ENCODE results near the gene DNPH1. TPM values are rescaled to one million over a fixed set of nuclear protein-coding genes. Genes with fewer than 3 reads are reported as not detected.

The DNPH1 gene
- total and polyA plus RNA-seq, 9 of the 15 experiments (the other 6 are each of a cell fraction or from before 2014, with no cell fraction given), result 7.3 to 300 (median 68.7) TPM

DNA sequence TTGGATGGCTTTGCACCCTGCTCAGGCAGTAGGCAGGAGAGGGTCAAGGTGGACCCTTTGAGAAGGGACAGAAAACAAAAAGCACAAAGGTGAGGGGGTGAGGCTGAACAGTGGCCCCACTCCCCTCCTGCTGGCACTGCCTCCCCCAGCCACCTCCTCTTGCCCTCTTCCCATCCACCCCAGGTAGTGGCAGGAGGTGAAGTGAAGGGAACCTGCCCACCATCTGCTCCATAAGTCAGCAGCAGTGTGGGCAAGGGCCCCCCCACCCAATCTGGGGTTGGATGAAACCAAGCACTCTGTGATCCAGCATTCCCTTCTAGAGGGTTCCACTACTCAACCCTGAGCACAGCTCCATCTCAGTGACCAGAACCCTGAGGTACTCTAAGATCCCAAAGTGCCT is 42.7 kb upstream of the DNPH1 start:
- H3K9me3 ChIP-seq (replicated peaks; ENCODE audit: control insufficient read depth, insufficient read depth, low read depth, low read length), result no peaks in the 10 kb centered on the region
- peaks cover 21 to 43% of the 10 kb centered on the region in 2 experiments for H3K27me3 ChIP-seq (ENCODE audit: control insufficient read depth in 2 of 2, insufficient read depth in 2 of 2, low read length in 2 of 2)
- ChIA-PET POLR2A (interaction anchor here (0.7 to 1.4 kb wide), 3 partner anchors 9 to 239 kb away, joined by 3 to 4 read pairs (median 3); no protein-coding TSS in a partner anchor), CTCF (ENCODE audit: low intra/inter-chr PET ratio) (interaction anchor here (0.6 kb wide), 2 partner anchors 100 to 263 kb away, joined by 3 to 4 read pairs; no protein-coding TSS in a partner anchor)
- no peak for FAIRE-seq
- no peaks in the 10 kb centered on the region for H3K36me3 ChIP-seq (ENCODE audit: control insufficient read depth, insufficient read depth, low read length)
- H3K4me2 ChIP-seq (ENCODE audit: insufficient read depth, low read length), result no peak overlapping the region
- no peak overlapping the region for H3K27ac ChIP-seq (ENCODE audit: extremely low read depth, low read depth, low read length)
- TF ChIP-seq CBX2 (IDR thresholded peaks at IDR 0.05; ENCODE audit: insufficient read depth, low read length, poor library complexity, severe bottlenecking) (no peak), ELF2 (CRISPR knock-in tag; IDR thresholded peaks at IDR 0.05) (no peak), ZBTB8A (IDR thresholded peaks at IDR 0.05; ENCODE audit: partially characterized antibody) (no peak), MEF2D (tag; conservative IDR thresholded peaks at IDR 0.05; ENCODE audit: low read depth) (no peak)
- no peak for ATAC-seq
- no peak for DNase-seq (ENCODE audit: extremely low read depth in 1 of 4, low spot score in 3 of 4)
- H3K9me1 ChIP-seq (ENCODE audit: control insufficient read depth, insufficient read depth, low read length), result no peaks in the 10 kb centered on the region
- BruUV-seq (replicated peaks), result no TSS peak
- 0 out of 2 replicates have a peak, but pooled peaks cover 6% of the 10 kb centered on the region for H4K20me1 ChIP-seq (replicated peaks; ENCODE audit: control insufficient read depth, insufficient read depth, low read length)
- H3K9ac ChIP-seq (ENCODE audit: insufficient read depth in 1 of 2, low read depth in 2 of 2, low read length in 2 of 2), result no peak overlapping the region
- intact Hi-C loops (cut with micrococcal nuclease) (no loop called here), in situ Hi-C loops (cut with MboI) (loop anchor here (5.0 kb wide), 1 partner anchor 60 kb away; no protein-coding TSS in a partner anchor)
- no peak overlapping the region for H2AFZ ChIP-seq (ENCODE audit: low read depth, low read length)
- H3K79me2 ChIP-seq (ENCODE audit: control insufficient read depth, insufficient read depth, low read length), result no peaks in the 10 kb centered on the region
- H3K4me3 ChIP-seq, result no peak overlapping the region
- H3K4me1 ChIP-seq (replicated peaks in 1 of 2; ENCODE audit: control insufficient read depth in 2 of 2, insufficient read depth in 2 of 2, low read length in 2 of 2), result peaks cover 27 to 54% of the 10 kb centered on the region in 2 experiments

DNA sequence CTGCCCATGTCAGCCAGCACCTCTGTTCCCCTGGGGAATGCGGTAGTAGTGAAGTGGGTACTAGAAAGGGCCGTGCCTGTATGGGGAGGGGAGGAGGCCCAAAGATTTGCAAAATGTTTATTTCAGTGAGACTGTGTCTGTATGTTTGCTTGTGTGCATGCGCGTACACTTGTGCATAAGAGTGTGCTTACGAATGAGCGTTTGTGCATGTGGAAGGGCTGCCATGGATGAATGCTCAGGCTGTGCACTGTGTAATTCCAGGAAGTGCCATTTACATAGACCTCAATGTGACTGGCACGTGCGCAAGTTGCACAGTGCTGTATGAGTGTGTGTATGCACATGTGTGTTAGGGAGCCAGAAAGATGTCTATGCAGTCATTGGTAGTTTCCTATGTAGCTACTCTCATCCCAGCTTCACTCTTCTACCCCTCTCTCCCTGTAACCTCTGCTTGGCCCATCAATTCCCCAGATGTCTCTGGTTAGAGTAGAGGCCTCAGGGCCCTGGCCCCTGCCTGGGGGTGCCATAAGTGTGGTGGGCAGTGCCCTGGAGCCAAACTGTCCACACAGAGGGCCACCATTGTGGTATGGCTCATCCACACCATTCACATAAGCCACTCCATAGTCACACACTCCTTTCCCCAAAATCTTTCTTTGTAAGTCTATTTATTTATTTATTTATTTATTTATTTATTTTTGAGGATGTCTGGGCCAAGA is 42.0 kb upstream of the DNPH1 start:
- BruUV-seq (replicated peaks), result no TSS peak
- Histone ChIP-seq H3K36me3 (ENCODE audit: control insufficient read depth, insufficient read depth, low read length) (no peaks in the 10 kb centered on the region), H3K9me1 (ENCODE audit: control insufficient read depth, insufficient read depth, low read length) (no peaks in the 10 kb centered on the region), H3K79me2 (ENCODE audit: control insufficient read depth, insufficient read depth, low read length) (no peaks in the 10 kb centered on the region), H3K9me3 (replicated peaks; ENCODE audit: control insufficient read depth, insufficient read depth, low read depth, low read length) (no peaks in the 10 kb centered on the region), H3K27ac (ENCODE audit: extremely low read depth, low read depth, low read length) (no peak overlapping the region), H3K27me3 (ENCODE audit: control insufficient read depth in 2 of 2, insufficient read depth in 2 of 2, low read length in 2 of 2) (peaks cover 15 to 36% of the 10 kb centered on the region in 2 experiments), H3K4me2 (ENCODE audit: insufficient read depth, low read length) (no peak overlapping the region), H3K4me1 (replicated peaks in 1 of 2; ENCODE audit: control insufficient read depth in 2 of 2, insufficient read depth in 2 of 2, low read length in 2 of 2) (peaks cover 28 to 50% of the 10 kb centered on the region in 2 experiments), H2AFZ (ENCODE audit: low read depth, low read length) (no peak overlapping the region), H4K20me1 (replicated peaks; ENCODE audit: control insufficient read depth, insufficient read depth, low read length) (0 out of 2 replicates have a peak, but pooled peaks cover 6% of the 10 kb centered on the region), H3K9ac (ENCODE audit: insufficient read depth in 1 of 2, low read depth in 2 of 2, low read length in 2 of 2) (no peak overlapping the region), H3K4me3 (no peak overlapping the region)
- no peak for DNase-seq (ENCODE audit: extremely low read depth in 1 of 4, low spot score in 3 of 4)
- ChIA-PET CTCF (ENCODE audit: low intra/inter-chr PET ratio) (interaction anchor here (0.6 kb wide), 1 partner anchor 99 kb away, joined by 3 read pairs; no protein-coding TSS in a partner anchor), POLR2A (interaction anchor here (0.6 to 1.4 kb wide), 3 partner anchors 8 to 254 kb away, joined by 3 to 4 read pairs (median 3); no protein-coding TSS in a partner anchor)
- intact Hi-C loops (cut with micrococcal nuclease), result no loop called here
- no peak for TF ChIP-seq SRSF1 (IDR thresholded peaks at IDR 0.05; ENCODE audit: low read depth, low read length)
- TF ChIP-seq ZSCAN29 (IDR thresholded peaks at IDR 0.05), result peak; percentile 48; the same call in 1 of the 2 replicates
- TF ChIP-seq PHF8 (IDR thresholded peaks at IDR 0.05; ENCODE audit: borderline replicate concordance, low read length), result no peak
- TF ChIP-seq BHLHE40 (IDR thresholded peaks at IDR 0.05; ENCODE audit: low read length), result peak; percentile 73
- no peak for FAIRE-seq
- WGBS (ENCODE audit: insufficient coverage, low coverage, missing lambda C conversion rate), result 34% methylated on average over 8 of the region's 8 CpGs
- no peak for ATAC-seq
- in situ Hi-C loops (cut with MboI), result loop anchor here (5.0 kb wide), 1 partner anchor 61 kb away; no protein-coding TSS in a partner anchor
